ENCODE results near the gene DNAJC8. TPM values are rescaled to one million over a fixed set of nuclear protein-coding genes. Genes with fewer than 3 reads are reported as not detected.

DNAJC8 gene
- total RNA-seq, 2 experiments from 2014 or later, result 103 to 108 TPM

DNA sequence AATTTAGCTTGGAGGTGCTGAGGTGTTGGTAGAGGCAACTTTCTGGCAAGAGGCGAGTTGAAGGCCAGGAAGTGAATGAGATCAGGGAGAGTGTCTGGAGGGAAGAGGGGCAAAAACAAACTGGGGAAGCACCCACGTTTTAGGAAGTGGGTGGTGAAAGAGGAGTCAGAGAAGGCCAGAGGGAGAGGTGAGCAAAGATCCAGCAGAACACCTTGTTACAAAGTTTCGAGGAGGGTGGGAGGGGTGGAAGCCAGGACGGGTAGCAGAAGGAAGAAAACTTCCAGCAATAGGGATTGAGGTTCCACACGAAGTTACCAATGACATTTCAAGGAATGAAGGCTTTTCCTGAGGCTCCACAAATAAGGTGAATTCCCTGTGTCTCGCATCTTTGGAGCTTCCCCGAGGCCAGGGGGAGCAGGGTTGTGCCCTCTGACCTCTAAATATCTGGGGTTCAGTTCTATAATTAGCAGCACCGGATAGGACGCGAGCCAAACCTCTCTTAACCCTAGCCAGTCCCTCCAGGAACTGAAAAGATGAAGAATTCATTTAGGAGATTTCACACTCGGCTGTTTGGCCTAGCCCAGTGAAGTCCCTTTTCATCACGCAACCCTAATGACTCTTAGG is 25.9 kb upstream of the DNAJC8 start:
- ChIA-PET CTCF (interaction anchor here (1.1 to 4.6 kb wide), 2 partner anchors 10 to 13 kb away, joined by 4 to 33 read pairs; no protein-coding TSS in a partner anchor), POLR2A (interaction anchor here (0.6 to 4.5 kb wide), 5 partner anchors 9 to 293 kb away, joined by 3 to 51 read pairs (median 11); partner anchors contain the start of gene ATP5IF1)

GRCh38 chr1:28257736-28258135 is 24.9 kb upstream of the DNAJC8 start:
- POLR2A ChIA-PET, result interaction anchor here (0.6 to 4.5 kb wide), 2 partner anchors 8 to 381 kb away, joined by 8 to 51 read pairs; no protein-coding TSS in a partner anchor

GRCh38 chr1:28256197-28256827 is 23.5 kb upstream of the DNAJC8 start:
- ChIA-PET POLR2A (interaction anchor here (1.0 kb wide), 1 partner anchor 73 kb away, joined by 3 read pairs; the partner anchor contains the start of gene MED18), CTCF (no interaction called here)

More at GRCh38 chr1:28257736-28258135, 24.9 kb upstream of the DNAJC8 start:
- CTCF ChIA-PET, result interaction anchor here (0.7 to 4.6 kb wide), 3 partner anchors 9 to 281 kb away, joined by 3 to 33 read pairs (median 4); no protein-coding TSS in a partner anchor

- ChIA-PET POLR2A (interaction anchor here (0.6 to 4.6 kb wide), 5 partner anchors 10 to 262 kb away, joined by 3 to 51 read pairs (median 7); partner anchors contain the start of genes MED18, RCC1 and SESN2), CTCF (interaction anchor here (0.6 to 3.0 kb wide), 7 partner anchors 9 to 190 kb away, joined by 3 to 33 read pairs (median 6); partner anchors contain the start of genes MED18 and SESN2)
Measured at GRCh38 chr1:28249866-28250295, 17.1 kb upstream of the DNAJC8 start.

DNA sequence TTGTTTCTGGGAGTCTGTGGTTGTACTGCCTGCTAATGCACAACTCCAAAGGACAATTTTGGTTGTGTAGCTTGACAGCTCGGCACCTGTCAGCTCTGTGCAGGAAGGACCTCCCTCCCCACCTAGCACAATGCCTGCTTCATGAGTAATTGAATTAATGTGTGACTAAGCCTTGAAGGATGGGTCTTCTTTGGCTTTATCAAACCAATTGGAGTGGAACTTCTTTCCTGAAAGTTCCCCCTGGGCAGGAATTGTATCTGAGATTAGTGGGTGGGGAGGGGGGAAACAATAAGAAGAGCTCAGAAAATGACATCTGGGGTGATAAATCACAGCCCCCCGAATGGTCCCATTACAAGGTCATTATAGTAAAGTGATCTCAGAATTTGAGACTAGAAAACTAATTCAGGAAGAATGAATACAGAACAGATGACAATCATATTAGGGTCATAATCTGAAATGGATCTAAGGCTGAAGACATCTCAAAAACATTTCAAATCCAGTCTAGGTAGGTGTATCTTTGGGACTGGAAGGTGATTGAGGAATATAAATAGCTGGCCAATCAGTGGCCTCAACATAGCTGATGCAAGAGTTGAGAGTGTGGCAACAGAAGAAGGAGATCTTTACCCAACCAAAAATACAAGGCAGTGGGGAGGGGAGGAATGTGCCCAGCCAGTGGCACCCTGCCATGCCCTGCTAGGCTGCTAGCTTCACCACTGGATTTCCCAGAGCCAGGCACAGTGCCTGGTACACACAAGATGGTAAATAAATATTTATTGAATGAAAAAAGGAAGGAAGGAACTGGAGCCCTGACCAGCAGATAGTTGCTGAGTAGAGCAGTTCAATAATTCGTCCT is 16.4 kb upstream of the DNAJC8 start:
- POLR2A ChIA-PET, result interaction anchor here (0.8 to 4.6 kb wide), 10 partner anchors 10 to 399 kb away, joined by 3 to 51 read pairs (median 4); partner anchors contain the start of genes ATP5IF1, MED18, RCC1 and RNU11
- CTCF ChIA-PET, result interaction anchor here (0.6 to 3.0 kb wide), 16 partner anchors 10 to 629 kb away, joined by 3 to 33 read pairs (median 4); partner anchors contain the start of genes ATP5IF1, FAM76A, MED18 and SESN2

DNA sequence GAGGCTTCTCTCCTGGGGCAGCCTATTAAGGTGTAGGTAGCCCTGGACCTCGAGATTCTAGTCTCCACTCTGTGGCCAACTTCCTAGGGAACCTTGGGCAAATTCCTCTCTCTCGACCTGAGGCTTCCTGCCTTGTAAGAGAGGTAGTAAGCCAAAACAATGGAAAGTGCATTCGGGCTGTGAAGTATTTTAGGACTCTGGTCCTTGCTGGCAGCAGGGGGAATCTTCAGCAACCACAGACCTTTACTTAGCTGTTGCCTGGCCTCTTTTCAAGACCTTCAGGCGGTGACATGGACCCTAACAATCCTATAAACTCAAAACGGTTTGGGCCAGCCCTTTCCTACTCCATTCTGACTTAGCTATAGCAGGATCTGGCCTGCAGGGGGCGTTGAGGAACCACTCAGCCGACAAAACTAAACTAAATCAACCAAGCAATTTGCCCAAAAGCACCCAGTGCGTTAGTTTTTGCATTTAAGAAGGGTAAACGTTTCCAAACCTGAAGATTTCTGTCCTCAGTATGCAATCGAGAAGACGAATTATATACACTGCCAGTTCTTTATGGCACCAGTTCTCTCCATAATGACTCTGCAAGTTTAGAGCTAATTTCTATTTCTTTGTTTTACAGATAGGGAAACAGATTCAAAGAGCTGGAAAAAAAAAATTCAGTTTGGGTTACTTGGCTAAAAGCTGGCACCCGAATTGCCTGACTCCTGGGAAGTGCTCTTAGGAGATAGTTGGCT is 15.6 kb upstream of the DNAJC8 start:
- POLR2A ChIA-PET, result interaction anchor here (0.8 to 4.6 kb wide), 9 partner anchors 11 to 400 kb away, joined by 3 to 51 read pairs (median 5); partner anchors contain the start of genes ATP5IF1, MED18, RCC1 and RNU11
- CTCF ChIA-PET, result interaction anchor here (0.8 to 3.0 kb wide), 14 partner anchors 10 to 630 kb away, joined by 3 to 33 read pairs (median 4); partner anchors contain the start of genes ATP5IF1, MED18 and SESN2

- POLR2A ChIA-PET, result interaction anchor here (1.6 to 4.6 kb wide), 4 partner anchors 12 to 265 kb away, joined by 7 to 51 read pairs (median 10); partner anchors contain the start of genes MED18, RCC1 and SESN2
- CTCF ChIA-PET, result interaction anchor here (0.6 to 3.0 kb wide), 11 partner anchors 9 to 156 kb away, joined by 3 to 33 read pairs (median 5); partner anchors contain the start of genes ATP5IF1, MED18 and SESN2
Measured at GRCh38 chr1:28247612-28248272, 14.9 kb upstream of the DNAJC8 start.

DNA sequence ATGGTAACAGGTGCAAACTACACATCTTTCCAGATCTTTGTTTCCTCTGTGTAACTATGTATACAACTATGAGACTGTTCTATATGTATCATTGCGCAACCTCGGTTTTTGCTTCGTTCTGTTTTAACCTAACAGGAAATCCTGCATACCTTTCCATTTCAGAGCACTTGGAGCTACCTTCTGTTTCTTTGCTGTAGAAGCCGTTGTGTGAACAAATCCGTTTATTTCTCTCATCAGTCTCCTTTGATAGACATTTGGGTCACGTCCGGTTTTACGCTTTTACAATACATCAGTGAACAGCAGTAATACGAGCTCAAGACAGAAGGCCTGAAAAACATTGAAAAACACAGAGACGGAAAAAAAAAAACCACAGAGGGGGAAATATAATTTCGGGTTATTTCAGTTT is 13.6 kb upstream of the DNAJC8 start:
- ChIA-PET POLR2A (interaction anchor here (0.7 to 2.4 kb wide), 8 partner anchors 10 to 262 kb away, joined by 3 to 15 read pairs (median 6); partner anchors contain the start of genes ATP5IF1, MED18, RCC1 and SESN2), CTCF (interaction anchor here (0.6 to 2.0 kb wide), 3 partner anchors 11 to 159 kb away, joined by 3 to 5 read pairs (median 4); partner anchors contain the start of gene ATP5IF1)

- POLR2A ChIA-PET, result interaction anchor here (0.5 to 2.4 kb wide), 6 partner anchors 8 to 488 kb away, joined by 3 to 15 read pairs (median 6); partner anchors contain the start of genes ATP5IF1, RCC1 and SESN2
- CTCF ChIA-PET, result interaction anchor here (0.6 to 2.0 kb wide), 4 partner anchors 9 to 306 kb away, joined by 4 to 5 read pairs (median 4); partner anchors contain the start of gene ATP5IF1
Measured at GRCh38 chr1:28244549-28245251, 11.9 kb upstream of the DNAJC8 start.

- ChIA-PET CTCF (interaction anchor here (1.2 kb wide), 1 partner anchor 152 kb away, joined by 3 read pairs; no protein-coding TSS in a partner anchor), POLR2A (interaction anchor here (0.5 to 0.6 kb wide), 3 partner anchors 9 to 487 kb away, joined by 4 to 6 read pairs (median 5); no protein-coding TSS in a partner anchor)
Measured at GRCh38 chr1:28243685-28244311, 11.0 kb upstream of the DNAJC8 start.

GRCh38 chr1:28241638-28242241 is 8.9 kb upstream of the DNAJC8 start:
- ChIA-PET CTCF (no interaction called here), POLR2A (no interaction called here)

- POLR2A ChIA-PET, result no interaction called here
- CTCF ChIA-PET, result no interaction called here
Measured at GRCh38 chr1:28240024-28240423, 7.2 kb upstream of the DNAJC8 start.

GRCh38 chr1:28239004-28239403 is 6.2 kb upstream of the DNAJC8 start:
- ChIA-PET POLR2A (no interaction called here), CTCF (interaction anchor here (1.4 kb wide), 1 partner anchor 10 kb away, joined by 6 read pairs; no protein-coding TSS in a partner anchor)

DNA sequence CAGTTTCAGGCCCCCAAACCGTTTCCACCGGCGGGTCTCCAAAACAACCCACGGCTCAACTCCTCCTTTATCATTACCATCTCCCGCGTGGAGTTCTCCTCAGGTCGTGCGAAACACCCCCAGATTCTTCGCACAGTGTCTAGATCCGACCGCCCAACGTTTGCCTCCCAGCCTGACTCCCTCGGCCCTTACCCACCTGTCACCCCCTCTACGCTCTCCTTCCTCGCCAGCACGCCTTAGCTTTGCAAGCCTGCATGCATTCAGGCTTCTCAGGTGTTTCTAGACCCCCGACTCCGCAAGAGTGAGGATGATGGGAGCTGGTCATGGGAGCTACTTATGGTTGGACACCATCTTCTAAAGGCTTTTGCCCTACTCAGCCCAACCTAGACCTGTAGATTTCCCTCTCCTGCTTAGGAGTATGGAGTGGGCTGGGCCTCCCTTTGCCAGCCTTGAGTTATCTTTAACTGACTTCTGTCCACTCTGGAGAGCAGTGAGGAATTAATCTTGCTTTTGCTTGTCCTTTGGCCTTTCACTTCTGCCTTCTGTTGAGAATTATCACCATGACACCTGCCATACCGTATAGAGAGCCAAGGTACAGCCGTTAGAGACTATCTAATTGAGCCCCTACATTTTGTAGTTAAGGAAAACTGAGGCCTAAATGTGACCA is 4.0 kb upstream of the DNAJC8 start:
- CTCF ChIA-PET, result interaction anchor here (3.9 kb wide), 1 partner anchor 12 kb away, joined by 19 read pairs; no protein-coding TSS in a partner anchor
- POLR2A ChIA-PET, result interaction anchor here (1.3 to 2.7 kb wide), 2 partner anchors 9 to 23 kb away, joined by 5 to 15 read pairs; partner anchors contain the start of gene SESN2
